Activated T-cell treated with anti-CD3 and anti-CD28 coated beads for 48 hours (primary cell): Measurements from ENCODE around the gene PRKAR2B.
"Not testable (repeated sequence)": the region's sequence is repeated elsewhere in the genome, so short reads cannot be mapped to it uniquely, and the experiment has no call there.

ENCODE experiments used
- DNase-seq: peaks from one replicate; pipeline ENCODE4 v3.0.0-alpha.2; 2020; ENCODE audit warnings: low read depth

PRKAR2B gene

DNA sequence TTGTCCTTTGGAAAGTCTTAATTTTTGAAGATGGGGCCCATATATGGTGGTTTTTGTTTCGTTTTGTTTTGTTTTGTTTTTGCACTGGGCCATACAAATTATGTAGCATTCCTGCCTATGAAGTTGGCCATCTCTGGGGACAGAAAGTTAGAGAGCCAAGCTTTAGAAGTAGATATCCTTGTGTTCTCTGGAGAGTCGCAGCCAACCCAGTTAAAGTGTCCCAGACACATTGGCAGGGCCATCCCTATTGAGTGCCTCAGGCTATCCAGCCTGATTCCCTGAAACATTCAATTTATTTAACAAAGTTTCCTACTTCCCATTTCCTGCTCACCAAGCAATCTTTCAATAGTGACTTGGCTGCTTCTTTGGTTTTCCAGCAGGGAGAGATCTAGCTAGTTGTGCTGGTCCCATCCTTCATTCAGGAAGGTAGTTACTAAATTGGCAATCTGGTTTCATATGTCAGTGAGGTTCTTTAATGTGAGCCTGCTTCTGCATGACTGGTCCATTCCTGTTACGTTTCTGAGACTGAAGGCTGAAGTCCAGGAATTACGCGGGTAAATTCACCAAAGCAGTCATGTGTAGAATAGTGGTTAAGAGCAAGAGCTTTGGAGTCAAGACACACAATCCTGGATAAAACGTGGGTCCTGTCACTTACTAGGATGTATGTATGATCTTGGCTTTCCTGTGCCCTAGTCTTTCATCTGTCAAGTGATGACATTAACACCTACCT lies 75.0 kb downstream of the PRKAR2B start:
- no peak for DNase-seq

DNA sequence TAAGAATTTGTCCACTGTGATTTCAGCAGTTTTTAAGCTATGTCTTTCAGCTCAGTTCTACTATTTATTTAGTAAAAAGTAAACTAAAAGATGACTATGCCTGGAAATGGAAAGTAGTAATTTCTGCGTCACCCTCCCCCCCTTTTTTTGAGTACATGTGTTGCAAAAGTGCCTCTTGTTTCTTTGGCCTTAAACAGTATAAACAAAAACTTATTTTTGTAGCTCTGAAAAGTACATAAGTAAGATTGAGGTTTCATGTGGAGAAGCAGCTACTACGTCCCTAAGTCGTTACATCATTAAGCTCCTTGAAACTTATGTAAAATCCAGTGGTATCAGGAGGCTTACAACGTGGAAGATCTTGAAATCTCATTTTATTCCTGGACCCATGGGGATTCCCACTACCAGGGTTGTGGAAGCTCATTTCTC lies 78.0 kb downstream of the PRKAR2B start:
- DNase-seq: no peak

DNA sequence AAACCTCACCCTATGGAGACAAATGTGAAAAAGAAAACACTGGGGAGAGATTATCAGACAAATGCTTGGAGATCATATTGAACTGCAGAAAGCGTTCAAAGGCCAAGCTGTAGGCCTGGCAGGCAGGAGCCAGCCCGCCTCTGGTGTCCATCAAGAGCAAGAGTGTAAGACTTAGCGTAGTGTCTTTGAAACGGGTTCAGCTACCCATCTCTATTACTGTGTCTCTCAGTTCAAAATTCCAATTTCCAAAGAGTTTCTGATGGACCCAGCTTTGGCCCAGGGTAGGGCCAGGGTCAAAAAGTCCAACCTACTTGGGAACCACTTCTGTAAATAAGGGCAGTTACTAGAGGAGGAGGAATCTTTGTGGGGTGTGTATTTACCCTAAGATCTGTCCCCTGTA lies 78.9 kb downstream of the PRKAR2B start:
- no peak for DNase-seq

DNA sequence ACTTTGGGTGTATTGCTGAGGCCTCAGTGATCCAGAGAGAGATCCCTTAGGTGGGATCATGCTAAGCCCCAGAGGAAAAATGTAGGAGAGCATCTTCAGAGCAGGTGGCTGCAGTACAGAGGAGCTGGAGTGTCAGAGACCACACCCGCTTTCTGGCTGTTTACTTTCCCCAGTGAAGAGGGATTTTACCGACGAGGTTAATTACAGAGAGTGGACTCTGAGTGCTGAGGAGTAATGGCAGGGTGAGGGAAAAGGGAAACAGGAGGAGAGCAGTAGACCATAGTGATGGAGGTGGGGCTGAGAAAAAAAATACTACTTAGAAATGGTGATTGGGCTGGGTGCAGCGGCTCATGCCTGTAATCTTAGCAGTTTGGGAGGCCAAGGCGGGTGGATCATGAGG lies 81.0 kb downstream of the PRKAR2B start:
- no peak for DNase-seq

DNA sequence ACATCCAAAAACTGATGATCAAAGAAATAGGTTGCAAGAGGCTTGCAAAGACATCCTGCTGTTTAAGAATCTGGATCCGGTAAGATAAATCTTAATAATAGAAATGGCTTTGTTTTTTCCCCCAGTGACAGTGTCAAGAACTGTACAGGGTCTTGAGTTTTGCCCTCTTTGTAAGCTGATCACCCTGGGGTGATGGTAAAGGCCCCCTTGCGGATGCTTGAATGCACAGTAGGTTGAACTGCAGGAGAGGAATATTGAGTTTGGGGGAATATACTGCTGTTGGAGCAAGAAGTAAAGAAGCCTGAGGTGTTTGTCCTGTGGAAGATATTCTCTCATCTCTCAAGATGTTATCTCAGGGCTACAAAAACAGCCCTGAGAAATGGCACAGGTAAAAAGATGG lies 83.7 kb downstream of the PRKAR2B start:
- no peak for DNase-seq

DNA sequence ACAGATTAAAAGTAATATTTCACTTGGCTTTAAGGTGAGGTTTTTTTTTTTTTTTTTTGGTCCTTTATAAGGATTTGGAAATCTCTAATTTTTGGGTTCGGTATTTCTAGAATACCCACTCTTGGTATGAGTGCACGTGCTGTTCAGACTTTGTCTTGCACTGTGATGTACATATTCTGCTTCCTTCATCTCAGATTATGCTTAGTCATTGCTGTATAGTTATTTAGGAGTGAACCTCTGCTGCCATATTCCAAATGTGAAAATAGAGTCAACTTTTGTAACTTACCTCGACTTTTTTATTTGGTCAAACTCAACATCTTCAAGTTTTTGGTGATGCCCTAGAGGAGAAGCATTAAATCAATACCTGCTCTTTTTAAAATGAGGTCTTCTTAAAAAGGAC lies 84.2 kb downstream of the PRKAR2B start:
- no peak for DNase-seq

DNA sequence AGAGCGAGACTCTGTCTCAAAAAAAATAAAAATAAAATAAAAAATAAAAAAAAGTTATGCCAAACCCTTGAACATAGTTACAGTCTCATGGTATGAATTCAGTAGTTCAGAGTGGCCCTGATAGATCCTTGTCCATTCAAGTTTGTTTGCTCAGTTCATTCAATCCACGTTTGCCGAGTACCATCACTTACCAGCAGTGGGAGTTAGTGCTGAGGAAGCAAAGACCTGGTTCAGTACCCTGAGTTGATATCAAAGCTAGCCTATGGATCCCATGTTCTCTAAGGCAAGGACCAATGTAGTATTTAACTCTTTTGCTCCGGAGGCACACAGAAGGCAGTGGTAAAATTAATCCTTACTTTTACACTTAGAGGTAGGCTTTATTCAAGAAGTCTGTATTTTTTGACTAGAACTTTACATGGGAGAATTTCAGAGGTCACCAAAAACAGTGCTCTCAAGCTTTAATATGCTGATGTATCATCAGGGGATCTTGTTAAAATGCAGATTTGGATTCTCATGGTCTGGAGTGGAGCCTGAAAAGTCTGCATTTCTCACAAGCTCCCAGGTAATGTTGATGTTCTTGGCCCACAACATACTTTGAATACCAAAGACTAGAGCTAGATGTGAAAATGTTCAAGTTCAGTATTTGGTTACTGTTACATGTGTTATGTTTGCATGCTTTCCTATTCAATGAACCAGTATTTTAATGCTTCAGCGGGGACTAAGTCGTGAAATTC lies 86.1 kb downstream of the PRKAR2B start:
- no peak for DNase-seq

DNA sequence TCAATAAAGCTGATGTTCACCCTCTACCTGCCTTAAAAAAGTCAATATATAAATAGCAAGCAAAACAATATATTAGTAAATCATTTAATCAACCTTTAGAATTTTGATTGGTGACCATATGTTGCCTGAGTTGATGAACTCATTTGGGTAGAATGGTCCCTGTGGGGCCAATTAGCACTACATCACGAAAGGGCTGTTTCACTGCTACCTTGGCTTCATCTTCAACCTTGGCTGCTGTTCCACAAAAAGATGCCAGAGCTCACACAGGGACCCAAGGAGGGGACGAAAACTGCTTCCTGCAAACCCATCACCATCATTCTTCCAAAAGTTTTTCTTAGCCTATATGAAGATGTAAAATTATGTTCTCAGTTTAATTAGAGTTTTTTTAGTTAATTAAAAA lies 88.9 kb downstream of the PRKAR2B start:
- no peak for DNase-seq

DNA sequence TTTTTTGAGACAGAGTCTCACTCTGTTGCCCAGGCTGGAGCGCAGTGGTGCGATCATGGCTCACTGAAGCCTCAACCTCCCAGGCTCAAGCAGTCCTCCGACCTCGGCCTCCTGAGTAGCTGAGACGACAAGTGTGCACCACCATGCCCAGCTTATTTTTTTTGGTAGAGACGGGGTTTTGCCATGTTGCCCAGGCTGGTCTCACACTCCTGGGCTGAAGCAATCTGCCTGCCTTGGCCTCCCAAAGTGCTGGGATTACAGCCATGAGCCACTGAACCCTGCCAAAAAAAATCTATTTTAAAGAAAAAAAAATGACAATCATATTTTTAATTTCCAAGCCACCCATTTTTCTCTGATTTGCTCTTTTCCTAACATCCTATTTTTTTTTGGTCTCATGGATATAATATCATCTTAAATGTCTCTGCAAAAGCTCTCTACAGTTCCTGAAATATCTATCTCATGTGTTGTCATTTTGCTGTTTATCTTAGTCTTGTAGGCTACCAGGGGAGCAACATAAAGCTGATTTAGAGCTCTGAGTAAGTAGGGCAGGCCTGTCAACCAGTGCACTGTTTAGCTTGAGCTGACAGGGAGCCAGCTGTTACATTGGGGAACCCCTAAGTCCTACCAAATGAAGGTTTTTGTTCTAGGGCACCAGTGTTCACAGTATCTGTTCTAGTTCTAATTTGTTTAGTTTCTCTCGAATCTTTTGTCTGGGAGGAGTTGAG lies 94.4 kb downstream of the PRKAR2B start:
- DNase-seq: no peak

DNA sequence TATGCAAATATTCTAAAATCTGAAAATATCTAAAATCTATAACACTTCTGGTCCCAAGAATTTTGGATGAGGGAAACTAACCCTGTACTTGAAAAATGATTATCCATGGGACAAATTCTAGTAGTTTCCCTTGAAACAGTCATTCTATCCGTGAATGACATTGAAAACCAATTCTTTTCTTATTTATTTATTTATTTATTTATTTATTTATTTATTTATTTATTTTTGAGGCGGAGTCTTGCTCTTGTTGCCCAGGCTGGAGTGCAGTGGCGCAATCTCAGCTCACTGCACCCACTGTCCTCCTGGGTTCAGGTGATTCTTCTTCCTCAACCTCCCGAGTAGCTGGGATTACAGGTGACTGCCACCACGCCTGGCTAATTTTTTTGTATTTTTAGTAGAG lies 99.4 kb downstream of the PRKAR2B start:
- DNase-seq: not testable (repeated sequence)

DNA sequence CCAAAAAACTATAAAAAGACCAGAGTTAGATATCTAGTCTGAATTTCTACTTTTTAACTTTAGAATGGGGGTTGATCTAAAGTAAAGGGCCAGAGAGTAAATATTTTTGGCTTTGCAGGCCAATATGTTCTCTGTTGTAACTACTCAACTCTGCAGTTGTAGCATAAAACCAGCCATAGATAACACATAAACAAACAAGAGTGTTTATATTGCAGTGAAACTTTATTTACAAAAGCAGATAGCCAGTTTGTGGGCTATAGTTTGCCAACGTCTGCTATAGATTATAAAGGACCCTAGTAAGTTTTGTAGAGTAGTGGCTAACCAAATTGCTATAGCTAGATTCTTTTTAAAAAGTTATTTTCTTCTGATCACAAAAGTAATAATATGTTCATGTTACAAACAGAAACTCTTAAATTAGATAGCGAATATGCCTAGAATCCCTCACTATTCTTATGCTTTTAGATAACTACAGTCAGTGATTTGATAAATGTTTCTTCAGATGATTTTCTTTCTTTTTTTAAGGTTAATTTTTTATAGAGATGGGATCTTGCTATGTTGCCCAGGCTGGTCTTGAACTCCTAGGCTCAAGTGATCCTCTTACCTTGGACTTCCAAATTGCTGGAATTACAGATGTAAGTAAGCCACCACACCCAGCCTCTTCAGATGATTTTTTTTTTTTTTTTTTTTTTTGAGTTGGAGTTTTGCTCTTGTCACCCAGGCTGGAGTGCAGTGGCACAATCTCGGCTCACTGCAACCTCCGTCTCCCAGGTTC lies 100.7 kb downstream of the PRKAR2B start:
- DNase-seq: no peak

DNA sequence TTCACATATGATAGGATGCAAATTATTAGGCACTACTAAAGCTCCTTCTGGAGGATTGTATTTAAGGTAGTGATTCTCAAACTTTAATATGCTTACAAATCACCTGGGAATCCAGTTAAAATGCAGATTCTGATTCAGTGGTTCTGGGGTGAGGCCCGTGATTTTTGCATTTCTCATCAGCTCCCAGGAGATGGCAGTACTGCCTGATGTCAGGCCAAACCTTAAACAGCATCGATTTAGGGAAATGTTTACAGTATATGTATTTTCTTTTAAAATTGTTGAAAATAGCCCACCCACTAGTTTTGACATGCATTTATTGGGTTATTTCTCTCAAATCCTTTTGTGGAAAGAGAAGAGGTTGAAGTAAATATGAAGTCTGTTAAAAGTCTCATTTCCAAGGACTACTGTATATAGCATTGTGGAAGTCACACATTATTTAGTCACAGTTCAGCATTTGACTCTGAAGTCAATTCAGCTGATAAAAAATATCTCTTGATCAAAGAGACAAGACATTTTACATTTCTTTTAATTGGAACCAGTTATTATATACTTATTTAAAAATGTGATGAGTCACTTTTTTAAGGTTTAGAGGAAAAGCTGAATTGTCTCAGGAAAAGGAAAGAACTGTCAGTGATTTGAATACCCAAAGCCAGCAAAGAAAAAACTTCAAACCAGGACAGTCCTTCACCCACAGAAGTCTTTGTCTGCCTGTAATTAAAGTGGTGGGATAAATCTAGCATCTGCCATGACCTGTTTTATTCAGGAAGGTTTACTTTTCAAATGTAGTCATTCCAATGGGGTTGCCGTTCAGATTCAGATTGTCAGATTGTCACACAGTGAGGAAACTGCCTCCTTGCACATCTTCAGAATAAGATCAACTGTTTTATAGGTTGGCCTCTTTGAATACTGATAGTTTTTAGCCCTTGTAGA lies 103.2 kb downstream of the PRKAR2B start:
- peak; percentile 12 for DNase-seq

DNA sequence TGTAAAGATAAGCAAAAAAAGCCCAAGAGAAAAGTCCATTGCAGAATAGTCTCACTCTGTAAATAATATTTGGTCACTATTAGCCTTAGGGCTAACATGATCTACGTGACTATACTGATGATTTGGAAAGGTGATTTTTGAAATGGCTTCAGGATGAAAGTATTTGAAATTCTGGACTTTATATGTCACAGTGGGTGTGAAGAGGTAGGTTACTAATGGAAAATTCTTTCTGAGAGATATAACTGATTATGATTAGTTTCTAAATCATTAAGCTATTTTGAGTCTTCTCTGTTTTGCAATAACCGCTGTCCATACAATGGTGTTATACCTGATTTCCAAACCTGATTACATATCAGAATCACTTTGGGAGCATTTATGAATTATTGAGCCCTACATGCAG lies 104.2 kb downstream of the PRKAR2B start:
- DNase-seq: no peak

DNA sequence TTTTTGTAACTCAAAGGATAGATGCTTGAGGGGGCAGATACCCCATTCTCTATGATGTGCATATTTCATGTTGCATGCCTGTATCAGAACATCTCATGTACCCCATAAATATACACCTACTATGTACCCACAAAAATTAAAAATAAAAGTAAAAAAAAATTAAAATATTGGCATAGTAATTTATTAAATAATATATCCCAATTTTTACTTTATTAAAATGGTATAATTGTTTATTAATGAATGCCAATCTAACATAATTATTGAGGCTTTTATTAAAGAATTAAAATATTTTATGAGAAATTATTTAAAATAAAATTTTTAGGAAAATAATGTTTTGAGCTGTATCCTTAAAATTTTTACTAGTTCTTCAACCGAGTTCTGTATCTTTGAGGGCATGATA lies 105.4 kb downstream of the PRKAR2B start:
- no peak for DNase-seq

DNA sequence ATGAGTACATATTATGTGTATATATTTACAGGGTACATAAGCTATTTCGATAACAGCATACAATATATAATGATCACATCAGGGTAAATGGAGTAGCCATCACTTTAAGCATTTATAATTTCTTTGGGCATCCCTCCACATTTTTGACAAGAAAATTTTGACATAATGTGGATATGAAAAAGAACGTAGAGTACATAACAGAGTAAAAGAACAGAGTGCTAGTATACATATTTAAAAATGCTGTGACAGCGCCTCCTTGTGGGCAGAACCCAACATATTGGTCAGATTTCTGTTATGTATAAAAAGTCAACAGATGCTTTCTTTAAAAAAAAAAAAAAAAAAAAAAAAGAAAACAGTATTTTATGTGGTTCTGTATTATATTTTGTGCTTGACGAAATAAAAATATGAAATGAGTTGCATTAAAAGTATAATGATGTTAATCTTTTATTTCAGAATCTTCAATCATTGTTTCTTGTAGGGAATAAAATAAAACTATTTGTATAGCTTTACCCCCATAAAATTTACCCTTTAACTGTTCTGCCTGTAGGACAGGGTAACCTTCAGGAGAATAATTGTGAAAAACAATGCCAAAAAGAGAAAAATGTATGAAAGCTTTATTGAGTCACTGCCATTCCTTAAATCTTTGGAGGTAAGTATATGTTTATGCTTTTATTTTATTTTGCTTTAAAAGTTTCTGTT lies 106.0 kb downstream of the PRKAR2B start:
- DNase-seq: peak; percentile 47

DNA sequence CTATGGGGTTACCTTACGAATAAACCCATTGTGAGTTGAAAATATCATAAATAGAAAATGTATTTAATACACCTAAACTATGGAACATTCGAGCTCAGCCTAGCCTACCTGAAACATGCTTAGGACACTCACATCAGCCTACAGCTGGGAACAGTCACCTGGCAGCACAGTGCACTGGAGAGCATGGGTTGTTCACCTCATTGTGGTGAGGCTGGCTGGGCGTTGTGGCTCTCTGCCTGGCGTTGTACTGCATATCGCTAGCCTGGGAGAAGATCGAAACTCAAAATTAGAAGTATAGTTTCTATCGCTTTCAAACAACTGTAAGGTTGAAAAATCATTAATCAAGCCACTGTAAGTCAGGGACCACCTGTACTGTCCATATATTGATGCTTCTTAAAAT lies 107.0 kb downstream of the PRKAR2B start:
- DNase-seq: no peak

DNA sequence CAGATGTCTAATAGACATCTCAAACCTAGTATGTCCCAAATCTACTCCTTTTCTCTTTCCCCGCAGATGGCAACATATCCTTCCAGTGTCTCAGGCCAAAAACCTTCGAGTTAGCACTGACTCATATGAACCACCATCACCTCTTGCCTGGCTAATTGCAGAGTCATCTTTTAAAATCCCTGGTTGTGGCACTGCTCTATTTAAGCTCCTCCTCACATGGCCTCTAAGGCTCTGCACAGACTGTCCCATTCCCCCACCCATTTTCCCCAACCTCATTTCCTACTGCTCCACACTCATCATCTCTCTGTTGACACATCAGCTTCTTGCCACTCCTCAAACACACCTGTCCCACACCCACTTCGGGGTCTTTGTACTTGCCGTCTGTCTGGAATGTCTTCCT lies 107.5 kb downstream of the PRKAR2B start:
- DNase-seq: no peak

DNA sequence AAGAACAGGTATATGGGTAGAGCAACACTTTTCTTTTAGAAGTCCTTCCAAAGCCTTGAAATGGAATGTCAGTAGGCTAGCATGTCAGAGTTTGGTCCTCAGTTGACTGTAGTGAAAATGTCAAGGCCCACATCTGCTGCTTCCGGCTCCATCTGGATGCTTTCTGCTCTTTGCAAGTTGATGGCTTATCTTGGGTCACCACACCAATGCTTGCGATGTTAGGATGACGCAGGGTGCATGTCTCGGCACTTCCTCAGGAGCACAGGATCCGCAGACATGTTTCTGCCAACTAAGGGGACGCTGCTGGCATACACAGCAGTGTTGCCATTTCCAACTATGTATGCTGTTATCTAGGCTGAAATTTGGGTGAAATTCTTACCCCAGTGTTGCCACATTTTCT lies 110.3 kb downstream of the PRKAR2B start:
- DNase-seq: no peak

DNA sequence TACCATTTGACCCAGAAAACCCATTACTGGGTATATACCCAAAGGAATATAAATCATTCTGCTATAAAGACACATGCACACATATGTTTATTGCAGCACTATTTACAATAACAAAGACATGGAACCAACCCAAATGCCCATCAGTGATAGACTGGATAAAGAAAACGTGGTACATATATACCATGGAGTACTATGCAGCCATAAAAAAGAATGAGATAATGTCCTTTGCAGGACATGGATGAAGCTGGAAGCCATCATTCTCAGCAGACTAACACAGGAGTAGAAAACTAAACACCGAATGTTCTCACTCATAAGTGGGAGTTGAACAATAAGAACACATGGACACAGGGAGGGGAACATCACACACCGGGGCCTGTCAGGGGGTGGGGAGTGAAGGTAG lies 111.2 kb downstream of the PRKAR2B start:
- not testable (repeated sequence) for DNase-seq

DNA sequence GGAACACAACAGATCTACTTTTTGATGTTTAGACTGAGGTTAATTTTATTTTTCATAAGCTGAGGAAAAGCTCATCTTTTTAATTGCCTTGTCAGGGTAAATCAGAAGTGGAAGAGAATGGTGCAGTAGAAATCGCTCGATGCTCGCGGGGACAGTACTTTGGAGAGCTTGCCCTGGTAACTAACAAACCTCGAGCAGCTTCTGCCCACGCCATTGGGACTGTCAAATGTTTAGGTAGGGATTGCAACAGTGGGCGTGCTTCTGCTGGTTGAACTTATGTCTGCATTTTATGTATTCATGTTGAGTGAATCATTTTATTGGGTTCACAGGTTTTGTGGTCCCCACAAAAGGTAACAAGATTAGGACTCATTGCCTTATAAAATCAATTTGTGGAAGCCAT lies 112.6 kb downstream of the PRKAR2B start:
- DNase-seq: no peak

DNA sequence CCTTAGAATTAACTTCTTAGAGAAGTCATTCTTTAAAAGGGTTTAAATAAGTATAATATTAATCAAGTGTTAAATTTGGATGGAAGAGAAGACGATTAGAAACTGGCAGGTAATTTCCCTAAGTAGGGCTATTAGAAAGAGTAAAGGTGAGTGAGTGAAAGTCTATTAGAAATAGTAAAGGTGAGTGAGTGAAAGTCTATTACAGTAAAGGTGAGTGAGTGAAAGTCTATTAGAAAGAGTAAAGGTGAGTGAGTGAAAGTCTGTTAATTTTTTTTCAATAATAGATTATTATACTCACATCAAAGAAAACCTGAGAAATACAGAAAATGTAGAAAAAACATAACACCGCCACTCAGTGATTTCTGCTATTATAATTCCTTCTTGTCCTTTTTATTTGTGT lies 113.5 kb downstream of the PRKAR2B start:
- DNase-seq: no peak
